PC-3 (cell line): ENCODE results near the gene AMPD2. TPM values are rescaled to one million over a fixed set of nuclear protein-coding genes. Genes with fewer than 3 reads are reported as not detected.

Source experiments
- ATAC-seq: fragments of 200-7000 bp; cut with Tn5 transposase; 2 replicates; pipeline ENCODE4 v1.9.1; 2020; ENCODE audit warnings: mild to moderate bottlenecking, moderate library complexity
- BruUV-seq: library from RNA; stranded (reverse); fragments of 400-500 nt; replicated peaks from 2 replicates; lab custom pipeline; 2021; lab: Mats Ljungman, UMichigan
- CTCF ChIA-PET: fragments of 300-600 bp; sonication (Branson Sonifier 250); formaldehyde crosslinking; loops from one replicate; lab custom pipeline; 2022; ENCODE audit warnings: antibody characterized with exemption; lab: Charles Lee
- POLR2A ChIA-PET: fragments of 300-600 bp; sonication (Branson Sonifier 250); formaldehyde crosslinking; loops from one replicate; lab custom pipeline; 2022; ENCODE audit warnings: antibody characterized with exemption; ENCODE audit not compliant: unreplicated experiment; lab: Charles Lee
- DNase-seq: peaks from one replicate; pipeline ENCODE4 v3.0.0-alpha.2; 2015
- H2AFZ ChIP-seq: fragments of 300-600 bp; sonication (generic); 2 replicates; pipeline ENCODE4 v1.6.0; 2016; ENCODE audit warnings: antibody characterized with exemption, low read length
- H3F3A ChIP-seq: fragments of 300-600 bp; sonication (generic); one replicate; pipeline ENCODE4 v1.6.0; 2017; ENCODE audit warnings: antibody characterized with exemption, low read length, control low read depth, mild to moderate bottlenecking; ENCODE audit not compliant: unreplicated experiment
- H3K27ac ChIP-seq: fragments of 300-600 bp; sonication (generic); 2 replicates; pipeline ENCODE4 v1.5.1; 2016; ENCODE audit warnings: mild to moderate bottlenecking, low read length
- H3K27me3 ChIP-seq: fragments of 300-600 bp; sonication (generic); 2 replicates; pipeline ENCODE4 v1.6.1; 2016; ENCODE audit warnings: low read length, mixed read lengths
- H3K36me3 ChIP-seq: fragments of 300-600 bp; sonication (generic); 2 replicates; pipeline ENCODE4 v1.6.1; 2016; ENCODE audit warnings: low read depth, mixed run types, low read length, mixed read lengths
- H3K4me1 ChIP-seq: fragments of 300-600 bp; sonication (generic); 2 replicates; pipeline ENCODE4 v1.5.1; 2016; ENCODE audit warnings: low read length; ENCODE audit not compliant: insufficient read depth
- H3K4me2 ChIP-seq: fragments of 300-600 bp; sonication (generic); 2 replicates; pipeline ENCODE4 v1.6.0; 2016; ENCODE audit warnings: low read length
- H3K4me3 ChIP-seq: fragments of 300-600 bp; sonication (generic); 2 replicates; pipeline ENCODE4 v1.5.1; 2016; ENCODE audit warnings: mild to moderate bottlenecking, low read length, mixed read lengths
- H3K79me2 ChIP-seq: fragments of 300-600 bp; sonication (generic); 2 replicates; pipeline ENCODE4 v1.6.1; 2017; ENCODE audit warnings: low read length, mixed read lengths
- H3K9ac ChIP-seq: fragments of 300-600 bp; sonication (generic); 2 replicates; pipeline ENCODE4 v1.6.0; 2016; ENCODE audit warnings: mild to moderate bottlenecking, low read length
- H3K9me2 ChIP-seq: fragments of 300-600 bp; sonication (generic); replicated peaks from 2 replicates; pipeline ENCODE4 v1.6.1; 2016; ENCODE audit warnings: mixed run types, low read length, mixed read lengths
- H3K9me3 ChIP-seq: fragments of 300-600 bp; sonication (generic); 2 replicates; pipeline ENCODE4 v1.6.1; 2016; ENCODE audit warnings: low read length, mixed read lengths
- H4K20me1 ChIP-seq: fragments of 300-600 bp; sonication (generic); 2 replicates; pipeline ENCODE4 v1.6.1; 2016; ENCODE audit warnings: low read length, mixed read lengths
- CTCF ChIP-seq: fragments of 300-600 bp; sonication (generic); conservative IDR thresholded peaks from 2 replicates; pipeline ENCODE4 v1.5.1; 2017; ENCODE audit warnings: antibody characterized with exemption, low read depth, mild to moderate bottlenecking, low read length
- EZH2 ChIP-seq: fragments of 300-600 bp; sonication (generic); IDR thresholded peaks from one replicate; pipeline ENCODE4 v1.6.1; 2017; ENCODE audit warnings: antibody characterized with exemption, mild to moderate bottlenecking, low read length; ENCODE audit not compliant: unreplicated experiment
- EZH2phosphoT487 ChIP-seq: fragments of 300-600 bp; sonication (generic); IDR thresholded peaks from 2 replicates; pipeline ENCODE4 v1.6.1; 2018; ENCODE audit warnings: mild to moderate bottlenecking, antibody characterized with exemption, low read length, borderline replicate concordance
- intact Hi-C: fragments of 100-400 bp; cut with micrococcal nuclease; formaldehyde crosslinking; loops from 2 replicates; pipeline ENCODE4 v1.9.0; 2023
- total RNA-seq: library from RNA; depleted of rRNA; stranded (reverse); fragments of >200 nt; gene quantifications from 2 replicates; pipeline ENCODE4 v1.2.3, GENCODE V29; 2014

The AMPD2 gene
- total RNA-seq, 1 experiment from 2014 or later: 75.3 TPM

- Histone ChIP-seq H3K79me2 (no peaks in the 10 kb centered on the region), H4K20me1 (no peaks in the 10 kb centered on the region), H3K27ac (no peak overlapping the region), H3K36me3 (no peaks in the 10 kb centered on the region), H3K9me3 (no peaks in the 10 kb centered on the region), H3K27me3 (no peaks in the 10 kb centered on the region), H3K9ac (no peak overlapping the region), H3K4me3 (no peak overlapping the region), H3K9me2 (no peaks in the 10 kb centered on the region), H2AFZ (no peak overlapping the region), H3K4me2 (no peak overlapping the region), H3F3A (no peaks in the 10 kb centered on the region), H3K4me1 (peaks cover 5% of the 10 kb centered on the region; the same call in 1 of the 2 replicates)
- ChIA-PET POLR2A (no interaction called here), CTCF (interaction anchor here (0.5 to 2.5 kb wide), 4 partner anchors 9 to 346 kb away, joined by 3 to 34 read pairs (median 17); partner anchors contain the start of gene AHCYL1)
- ATAC-seq (no peak), DNase-seq (no peak)
- TF ChIP-seq EZH2 (no peak), CTCF (no peak), EZH2phosphoT487 (no peak)
- no TSS peak for BruUV-seq
- intact Hi-C loops: no loop called here
Measured at GRCh38 chr1:109639063-109639840, 19.6 kb downstream of the AMPD2 start.

GRCh38 chr1:109639841-109640184, 20.2 kb downstream of the AMPD2 start:
- no peaks in the 10 kb centered on the region for H3F3A ChIP-seq
- ChIA-PET POLR2A (interaction anchor here (0.7 kb wide), 1 partner anchor 100 kb away, joined by 5 read pairs; the partner anchor contains the start of gene GPR61), CTCF (interaction anchor here (0.5 to 2.5 kb wide), 11 partner anchors 9 to 423 kb away, joined by 3 to 34 read pairs (median 4); partner anchors contain the start of genes AHCYL1, GNAI3 and GSTM4)
- no peaks in the 10 kb centered on the region for H3K9me3 ChIP-seq
- no peak for DNase-seq
- BruUV-seq: no TSS peak
- no peak overlapping the region for H3K4me3 ChIP-seq
- intact Hi-C loops: loop anchor here (1.0 to 2.0 kb wide), 2 partner anchors 65 to 94 kb away; no protein-coding TSS in a partner anchor
- H3K4me2 ChIP-seq: no peak overlapping the region
- H3K27ac ChIP-seq: no peak overlapping the region
- TF ChIP-seq EZH2phosphoT487 (no peak), CTCF (no peak), EZH2 (no peak)
- no peaks in the 10 kb centered on the region for H3K9me2 ChIP-seq
- no peaks in the 10 kb centered on the region for H3K27me3 ChIP-seq
- H3K36me3 ChIP-seq: no peaks in the 10 kb centered on the region
- no peak overlapping the region for H2AFZ ChIP-seq
- no peak for ATAC-seq
- no peaks in the 10 kb centered on the region for H4K20me1 ChIP-seq
- peaks cover 5% of the 10 kb centered on the region; the same call in 1 of the 2 replicates for H3K4me1 ChIP-seq
- H3K9ac ChIP-seq: no peak overlapping the region
- no peaks in the 10 kb centered on the region for H3K79me2 ChIP-seq
